ENCODE results near the gene MYO9B.
"Not testable (repeated sequence)": the region's sequence is repeated elsewhere in the genome, so short reads cannot be mapped to it uniquely, and the experiment has no call there.

Gene MYO9B

GRCh38 chr19:17148130-17148529, 72.6 kb downstream of the MYO9B start:
- DNase-seq (ENCODE audit: low spot score) = no peak

GRCh38 chr19:17149393-17150135, 74.0 kb downstream of the MYO9B start:
- no peak for DNase-seq (ENCODE audit: low spot score)

GRCh38 chr19:17153996-17154395, 78.4 kb downstream of the MYO9B start:
- no peak for DNase-seq (ENCODE audit: low spot score)

- no peak for DNase-seq (ENCODE audit: low spot score)
These were observed 79.7 kb downstream of the MYO9B start for GRCh38 chr19:17155251-17155650.

- DNase-seq (ENCODE audit: low spot score) = no peak
These were observed 80.8 kb downstream of the MYO9B start for GRCh38 chr19:17156296-17156946.

GRCh38 chr19:17156947-17157302, 81.3 kb downstream of the MYO9B start:
- DNase-seq (ENCODE audit: low spot score) = no peak

GRCh38 chr19:17158584-17158983, 83.0 kb downstream of the MYO9B start:
- DNase-seq (ENCODE audit: low spot score) = no peak

GRCh38 chr19:17159466-17160393, 84.2 kb downstream of the MYO9B start:
- DNase-seq (ENCODE audit: low spot score) = no peak

- DNase-seq (ENCODE audit: low spot score) = no peak
These were observed 85.3 kb downstream of the MYO9B start for GRCh38 chr19:17160908-17161307.

- not testable (repeated sequence) for DNase-seq (ENCODE audit: low spot score)
These were observed 86.6 kb downstream of the MYO9B start for GRCh38 chr19:17162131-17162530.

- DNase-seq (ENCODE audit: low spot score) = no peak
These were observed 87.0 kb downstream of the MYO9B start for GRCh38 chr19:17162580-17162979.

- no peak for DNase-seq (ENCODE audit: low spot score)
These were observed 88.1 kb downstream of the MYO9B start for GRCh38 chr19:17163652-17164051.

GRCh38 chr19:17164639-17165038, 89.1 kb downstream of the MYO9B start:
- no peak for DNase-seq (ENCODE audit: low spot score)

- DNase-seq (ENCODE audit: low spot score) = no peak
These were observed 90.1 kb downstream of the MYO9B start for GRCh38 chr19:17165715-17166114.

- no peak for DNase-seq (ENCODE audit: low spot score)
These were observed 95.1 kb downstream of the MYO9B start for GRCh38 chr19:17170538-17171297.

GRCh38 chr19:17171874-17172273, 96.3 kb downstream of the MYO9B start:
- DNase-seq (ENCODE audit: low spot score) = no peak

GRCh38 chr19:17172624-17173345, 97.2 kb downstream of the MYO9B start:
- DNase-seq (ENCODE audit: low spot score) = no peak

GRCh38 chr19:17178291-17178690, 102.7 kb downstream of the MYO9B start:
- DNase-seq (ENCODE audit: low spot score) = no peak

GRCh38 chr19:17180997-17181702, 105.6 kb downstream of the MYO9B start:
- DNase-seq (ENCODE audit: low spot score) = no peak

- no peak for DNase-seq (ENCODE audit: low spot score)
These were observed 107.7 kb downstream of the MYO9B start for GRCh38 chr19:17183271-17183761.

All from SW480 (cell line).